Measurements from ENCODE around the gene ATP6V1F. TPM values are rescaled to one million over a fixed set of nuclear protein-coding genes. Genes with fewer than 3 reads are reported as not detected.

ATP6V1F gene
- total RNA-seq, 1 experiment from 2014 or later: 115 TPM

DNA sequence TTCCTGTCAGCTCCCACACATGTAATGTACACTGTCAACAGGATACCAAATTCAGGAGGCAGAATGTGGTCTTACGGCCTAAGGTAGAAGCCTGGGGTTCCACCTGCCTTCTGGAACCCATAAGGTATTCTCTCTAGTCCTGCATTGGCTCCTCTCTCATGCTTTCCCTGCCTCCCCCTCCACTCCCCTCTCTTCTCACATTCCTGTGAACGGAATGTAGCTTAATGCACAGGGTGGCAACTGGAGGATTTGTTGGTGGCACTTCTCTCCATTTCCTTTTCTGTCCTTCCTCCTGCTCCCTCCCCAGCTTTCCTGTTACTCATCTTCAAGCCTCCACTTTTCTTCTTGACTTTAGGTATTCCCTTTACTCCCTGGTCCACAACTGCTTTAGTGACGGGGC lies 44.0 kb upstream of the ATP6V1F start:
- H3K36me3 Mint-ChIP-seq (ENCODE audit: insufficient read depth in 1 of 3, low read depth in 3 of 3): peaks cover 2 to 13% (median 4%) of the 10 kb centered on the region in 3 experiments; a peak in 4 of 7 replicates
- Histone ChIP-seq H3K23me2 (ENCODE audit: insufficient read length, low read depth, low read length, poor library complexity, severe bottlenecking) (no peaks in the 10 kb centered on the region), H3K79me1 (ENCODE audit: insufficient read depth, low read depth, low read length, poor library complexity, severe bottlenecking) (no peaks in the 10 kb centered on the region), H3T11ph (ENCODE audit: low read length) (no peak overlapping the region), H3K27me3 (ENCODE audit: insufficient read depth, low read length) (no peaks in the 10 kb centered on the region), H3K56ac (ENCODE audit: insufficient read length, low read depth, low read length) (no peak overlapping the region), H3K23ac (ENCODE audit: insufficient read length, low read depth, low read length) (no peak overlapping the region), H3K4ac (ENCODE audit: low read depth, low read length) (no peak overlapping the region), H3K4me1 (ENCODE audit: insufficient read depth, low read length) (no peaks in the 10 kb centered on the region), H2BK120ac (ENCODE audit: low read depth, low read length, poor library complexity, severe bottlenecking) (no peak overlapping the region), H4K20me1 (ENCODE audit: control insufficient read depth, insufficient read depth, insufficient read length) (no peaks in the 10 kb centered on the region), H2BK12ac (ENCODE audit: insufficient read length, low read depth, low read length) (no peak overlapping the region), H2BK15ac (ENCODE audit: low read depth, low read length) (no peak overlapping the region), H2BK5ac (ENCODE audit: insufficient read length, low read length) (no peak overlapping the region), H3K9me3 (ENCODE audit: control insufficient read depth, low read depth, low read length) (no peaks in the 10 kb centered on the region), H4K91ac (ENCODE audit: insufficient read length, low read depth, low read length) (no peak overlapping the region), H2AK5ac (ENCODE audit: insufficient read length, low read length) (no peak overlapping the region), H3K27ac (ENCODE audit: insufficient read length, low read depth, low read length) (no peak overlapping the region), H4K8ac (replicated peaks; ENCODE audit: insufficient read length, low read depth, low read length) (no peak overlapping the region), H3K79me2 (ENCODE audit: insufficient read depth, low read length) (no peaks in the 10 kb centered on the region), H3K14ac (ENCODE audit: insufficient read depth, low read length) (no peak overlapping the region), H4K5ac (ENCODE audit: insufficient read length, low read depth, low read length) (no peak overlapping the region), H3K4me2 (ENCODE audit: insufficient read depth, insufficient read length, low read length) (no peak overlapping the region), H2BK20ac (ENCODE audit: low read depth, low read length, poor library complexity, severe bottlenecking) (no peak overlapping the region), H3K9ac (ENCODE audit: extremely low read depth, insufficient read length, low read length) (no peak overlapping the region), H3K18ac (ENCODE audit: insufficient read length, low read depth, low read length) (no peak overlapping the region), H2AFZ (ENCODE audit: low read length) (no peak overlapping the region)
- no peak overlapping the region for H3K4me3 Mint-ChIP-seq
- no CpG with 5 or more reads among the region's 3 CpGs for WGBS (ENCODE audit: extremely low coverage, insufficient read length, low lambda C conversion rate)
- H3K9me3 Mint-ChIP-seq: no peaks in the 10 kb centered on the region
- H3K4me1 Mint-ChIP-seq: peaks cover 4 to 6% of the 10 kb centered on the region in 2 experiments; a peak in 3 of 4 replicates
- no peak overlapping the region; a peak in 1 of 7 replicates for H3K27ac Mint-ChIP-seq
- no peak for TF ChIP-seq CTCF (conservative IDR thresholded peaks at IDR 0.05)
- no peak for DNase-seq
- no peaks in the 10 kb centered on the region for H3K27me3 Mint-ChIP-seq (ENCODE audit: low read depth)

Data from H9 (cell line).